BJ (cell line): ENCODE data around the gene GLP2R. TPM values are rescaled to one million over a fixed set of nuclear protein-coding genes. Genes with fewer than 3 reads are reported as not detected.
A peak's percentile ranks its signal among the peaks of the same experiment; 100 is the strongest.

Experiments
- CTCF ChIA-PET: fragments of 350-600 bp; formaldehyde crosslinking; extraction: SDS; loops from one replicate; lab custom pipeline; 2021; ENCODE audit warnings: antibody characterized with exemption, inconsistent platforms; lab: Yijun Ruan, JAX
- POLR2A ChIA-PET: fragments of 300-600 bp; sonication (Branson Sonifier 250); formaldehyde crosslinking; extraction: SDS; loops from one replicate; lab custom pipeline; 2021; ENCODE audit warnings: antibody characterized with exemption; lab: Charles Lee
- DNase-seq: peaks from one replicate; pipeline ENCODE4 v3.0.0-alpha.2; 2011; ENCODE audit warnings: low read depth
- H3K27me3 ChIP-seq: 2 replicates; pipeline ENCODE4 v1.6.0; 2011; ENCODE audit warnings: low read length; ENCODE audit not compliant: control insufficient read depth, insufficient read depth
- H3K36me3 ChIP-seq: 2 replicates; pipeline ENCODE4 v1.5.1; 2011; ENCODE audit warnings: low read length; ENCODE audit not compliant: control insufficient read depth, insufficient read depth
- H3K4me3 ChIP-seq: 2 replicates; pipeline ENCODE4 v1.5.1; 2011; ENCODE audit warnings: low read depth, mild to moderate bottlenecking, control low read depth, low read length
- CTCF ChIP-seq: IDR thresholded peaks from 2 replicates; pipeline ENCODE4 v1.5.1; 2011; ENCODE audit warnings: low read depth, mild to moderate bottlenecking, control low read depth, inconsistent platforms, low read length, moderate library complexity; ENCODE audit not compliant: insufficient read depth
- polyA plus RNA-seq: library from polyadenylated mRNA; depleted of rRNA; stranded (reverse); fragments of >200 nt; gene quantifications from 2 replicates; pipeline ENCODE4 v1.2.3, GENCODE V29; 2011

GLP2R gene
- polyA plus RNA-seq, 1 experiment: 0.05 TPM

- no peaks in the 10 kb centered on the region for H3K36me3 ChIP-seq
- DNase-seq: no peak
- H3K27me3 ChIP-seq: peaks cover 3% of the 10 kb centered on the region; the same call in 1 of the 2 replicates
- POLR2A ChIA-PET: no interaction called here
- no peak overlapping the region for H3K4me3 ChIP-seq
- no peak for TF ChIP-seq CTCF
- CTCF ChIA-PET: interaction anchor here (1.0 to 7.2 kb wide), 12 partner anchors 9 to 691 kb away, joined by 4 to 98 read pairs (median 7); no protein-coding TSS in a partner anchor
These were observed 99.7 kb downstream of the GLP2R start for GRCh38 chr17:9925457-9925856.

- POLR2A ChIA-PET: no interaction called here
- Histone ChIP-seq H3K27me3 (peaks cover 3% of the 10 kb centered on the region; the same call in 1 of the 2 replicates), H3K36me3 (no peaks in the 10 kb centered on the region), H3K4me3 (no peak overlapping the region)
- DNase-seq: no peak
- CTCF ChIA-PET: interaction anchor here (1.3 to 7.2 kb wide), 7 partner anchors 10 to 690 kb away, joined by 4 to 98 read pairs (median 14); no protein-coding TSS in a partner anchor
- TF ChIP-seq CTCF: no peak
These were observed 100.6 kb downstream of the GLP2R start for GRCh38 chr17:9926150-9926804.

- CTCF ChIA-PET: interaction anchor here (1.0 to 7.2 kb wide), 10 partner anchors 11 to 688 kb away, joined by 3 to 98 read pairs (median 5); no protein-coding TSS in a partner anchor
These were observed 103.0 kb downstream of the GLP2R start for GRCh38 chr17:9928601-9929333.

GRCh38 chr17:9929871-9930270 lies 104.1 kb downstream of the GLP2R start:
- Histone ChIP-seq H3K36me3 (no peaks in the 10 kb centered on the region), H3K4me3 (no peak overlapping the region), H3K27me3 (peaks cover 3% of the 10 kb centered on the region; the same call in 1 of the 2 replicates)
- CTCF ChIA-PET: interaction anchor here (1.0 to 2.2 kb wide), 7 partner anchors 15 to 687 kb away, joined by 3 to 5 read pairs (median 3); no protein-coding TSS in a partner anchor
- POLR2A ChIA-PET: no interaction called here
- no peak for TF ChIP-seq CTCF
- no peak for DNase-seq

More at GRCh38 chr17:9928601-9929333, 103.0 kb downstream of the GLP2R start:
- Histone ChIP-seq H3K4me3 (no peak overlapping the region), H3K36me3 (no peaks in the 10 kb centered on the region), H3K27me3 (peaks cover 3% of the 10 kb centered on the region; the same call in 1 of the 2 replicates)
- peak; percentile 57 for TF ChIP-seq CTCF
- peak; percentile 17 for DNase-seq
- POLR2A ChIA-PET: no interaction called here
